ENCODE measurements around the gene CIDEC. TPM values are rescaled to one million over a fixed set of nuclear protein-coding genes. Genes with fewer than 3 reads are reported as not detected.

The CIDEC gene
- total RNA-seq, 1 donor from 2014 or later: not detected

GRCh38 chr3:9837701-9838582 is 42.1 kb downstream of the CIDEC start:
- Mint-ChIP-seq H3K36me3 (ENCODE audit: unreplicated experiment) (peaks cover 20% of the 10 kb centered on the region), H3K9me3 (ENCODE audit: unreplicated experiment) (no peaks in the 10 kb centered on the region), H3K4me3 (ENCODE audit: unreplicated experiment) (no peak overlapping the region), H3K4me1 (ENCODE audit: unreplicated experiment) (peaks cover 7% of the 10 kb centered on the region), H3K27ac (ENCODE audit: unreplicated experiment) (no peak overlapping the region), H3K27me3 (ENCODE audit: unreplicated experiment) (no peaks in the 10 kb centered on the region)
- no peak for DNase-seq (ENCODE audit: extremely low spot score, unreplicated experiment)
- TF ChIP-seq CTCF (IDR thresholded peaks at IDR 0.05): no peak

GRCh38 chr3:9834520-9835380 is 45.3 kb downstream of the CIDEC start:
- no peak for DNase-seq (ENCODE audit: extremely low spot score, unreplicated experiment)
- no peak for TF ChIP-seq CTCF (IDR thresholded peaks at IDR 0.05)
- H3K4me3 Mint-ChIP-seq (ENCODE audit: unreplicated experiment): no peak overlapping the region
- peaks cover 6% of the 10 kb centered on the region for H3K36me3 Mint-ChIP-seq (ENCODE audit: unreplicated experiment)
- no peaks in the 10 kb centered on the region for H3K27me3 Mint-ChIP-seq (ENCODE audit: unreplicated experiment)
- no peaks in the 10 kb centered on the region for H3K9me3 Mint-ChIP-seq (ENCODE audit: unreplicated experiment)
- H3K4me1 Mint-ChIP-seq (ENCODE audit: unreplicated experiment): no peaks in the 10 kb centered on the region
- no peak overlapping the region for H3K27ac Mint-ChIP-seq (ENCODE audit: unreplicated experiment)

- no peaks in the 10 kb centered on the region for H3K9me3 Mint-ChIP-seq (ENCODE audit: unreplicated experiment)
- no peak for TF ChIP-seq CTCF (IDR thresholded peaks at IDR 0.05)
- no peak overlapping the region for H3K27ac Mint-ChIP-seq (ENCODE audit: unreplicated experiment)
- no peaks in the 10 kb centered on the region for H3K4me1 Mint-ChIP-seq (ENCODE audit: unreplicated experiment)
- no peak overlapping the region for H3K4me3 Mint-ChIP-seq (ENCODE audit: unreplicated experiment)
- H3K36me3 Mint-ChIP-seq (ENCODE audit: unreplicated experiment): peaks cover 11% of the 10 kb centered on the region
- H3K27me3 Mint-ChIP-seq (ENCODE audit: unreplicated experiment): no peaks in the 10 kb centered on the region
- no peak for DNase-seq (ENCODE audit: extremely low spot score, unreplicated experiment)
These were observed 47.0 kb downstream of the CIDEC start for GRCh38 chr3:9833078-9833477.

- Mint-ChIP-seq H3K27ac (ENCODE audit: unreplicated experiment) (no peak overlapping the region), H3K4me3 (ENCODE audit: unreplicated experiment) (no peak overlapping the region), H3K27me3 (ENCODE audit: unreplicated experiment) (no peaks in the 10 kb centered on the region), H3K9me3 (ENCODE audit: unreplicated experiment) (no peaks in the 10 kb centered on the region), H3K36me3 (ENCODE audit: unreplicated experiment) (peaks cover 11% of the 10 kb centered on the region), H3K4me1 (ENCODE audit: unreplicated experiment) (no peaks in the 10 kb centered on the region)
- no peak for DNase-seq (ENCODE audit: extremely low spot score, unreplicated experiment)
- no peak for TF ChIP-seq CTCF (IDR thresholded peaks at IDR 0.05)
These were observed 48.8 kb downstream of the CIDEC start for GRCh38 chr3:9831253-9831652.

All from osteocyte (in vitro differentiated cells).